Nephron (organoid): ENCODE measurements around the gene WDR44.

ENCODE experiments used
- H3K27ac Mint-ChIP-seq, 3 experiments: 2 replicates each; pipeline ENCODE4 v1.8.0; 2020; ENCODE audit warnings: mixed read lengths in 3 of 3, mild to moderate bottlenecking in 2 of 3, moderate library complexity in 1 of 3
- H3K27me3 Mint-ChIP-seq: 2 replicates; pipeline ENCODE4 v1.8.0; 2021; ENCODE audit warnings: low read depth, mild to moderate bottlenecking, moderate library complexity, mixed read lengths
- H3K36me3 Mint-ChIP-seq: 2 replicates; pipeline ENCODE4 v1.8.0; 2020; ENCODE audit warnings: low read depth, mixed read lengths
- H3K4me1 Mint-ChIP-seq: 2 replicates; pipeline ENCODE4 v1.8.0; 2020; ENCODE audit warnings: mixed read lengths
- H3K4me3 Mint-ChIP-seq, 3 experiments: 2 replicates each; pipeline ENCODE4 v1.8.0; 2020; ENCODE audit warnings: mild to moderate bottlenecking in 3 of 3, mixed read lengths in 3 of 3, moderate library complexity in 2 of 3
- H3K9me3 Mint-ChIP-seq: 2 replicates; pipeline ENCODE4 v1.8.0; 2020; ENCODE audit warnings: mixed read lengths
- CTCF ChIP-seq, 3 experiments: fragments of 200-600 bp; sonication (generic); IDR thresholded peaks; one replicate each; pipeline ENCODE4 v1.5.0; 2021; ENCODE audit warnings: antibody characterized with exemption in 3 of 3; ENCODE audit not compliant: unreplicated experiment in 3 of 3

The WDR44 gene

GRCh38 chrX:118493653-118494297 lies 147.9 kb downstream of the WDR44 start:
- Mint-ChIP-seq H3K36me3 (no peaks in the 10 kb centered on the region), H3K4me1 (peaks cover 17% of the 10 kb centered on the region), H3K9me3 (peaks cover 13% of the 10 kb centered on the region), H3K4me3 (no peak overlapping the region), H3K27me3 (no peaks in the 10 kb centered on the region), H3K27ac (no peak overlapping the region)
- TF ChIP-seq CTCF (IDR thresholded peaks at IDR 0.05; ENCODE audit: unreplicated experiment in 3 of 3): no peak

GRCh38 chrX:118495061-118495921 lies 149.4 kb downstream of the WDR44 start, which contains the start of gene DOCK11:
DOCK11 (plus strand) TSS chrX:118495815; CDS start chrX:118495972, 157 bp downstream.
- Mint-ChIP-seq H3K4me3 (peak within 1 kb of the TSS; percentile 90 to 93 (median 92)), H3K9me3 (peaks cover 7% of the 10 kb centered on the region), H3K4me1 (peaks cover 25% of the 10 kb centered on the region), H3K36me3 (no peaks in the 10 kb centered on the region), H3K27me3 (no peaks in the 10 kb centered on the region), H3K27ac (peak within 1 kb of the TSS; percentile 64 to 79 (median 67))
- TF ChIP-seq CTCF (IDR thresholded peaks at IDR 0.05; ENCODE audit: unreplicated experiment in 3 of 3): no peak

GRCh38 chrX:118495958-118496762 lies 150.3 kb downstream of the WDR44 start:
- peaks cover 2% of the 10 kb centered on the region for H3K9me3 Mint-ChIP-seq
- peak overlapping the region; percentile 50 to 79 (median 64) for H3K27ac Mint-ChIP-seq
- no peak for TF ChIP-seq CTCF (IDR thresholded peaks at IDR 0.05; ENCODE audit: unreplicated experiment in 3 of 3)
- no peaks in the 10 kb centered on the region for H3K36me3 Mint-ChIP-seq
- peak overlapping the region; percentile 90 to 93 (median 92) for H3K4me3 Mint-ChIP-seq
- no peaks in the 10 kb centered on the region for H3K27me3 Mint-ChIP-seq
- H3K4me1 Mint-ChIP-seq: peaks cover 25% of the 10 kb centered on the region

GRCh38 chrX:118496763-118497079 lies 150.8 kb downstream of the WDR44 start:
- Mint-ChIP-seq H3K9me3 (peaks cover 2% of the 10 kb centered on the region), H3K27me3 (no peaks in the 10 kb centered on the region), H3K4me1 (peaks cover 25% of the 10 kb centered on the region), H3K4me3 (peak overlapping the region; percentile 90 to 93 (median 92)), H3K36me3 (no peaks in the 10 kb centered on the region), H3K27ac (peak overlapping the region; percentile 50 to 79 (median 64))
- TF ChIP-seq CTCF (IDR thresholded peaks at IDR 0.05; ENCODE audit: unreplicated experiment in 3 of 3): no peak

- Mint-ChIP-seq H3K36me3 (no peaks in the 10 kb centered on the region), H3K9me3 (peaks cover 2% of the 10 kb centered on the region), H3K4me1 (peaks cover 30% of the 10 kb centered on the region), H3K4me3 (peak overlapping the region; percentile 90 to 93 (median 92)), H3K27ac (peak overlapping the region; percentile 50 to 79 (median 64)), H3K27me3 (no peaks in the 10 kb centered on the region)
- TF ChIP-seq CTCF (IDR thresholded peaks at IDR 0.05; ENCODE audit: unreplicated experiment in 3 of 3): no peak
Observed at GRCh38 chrX:118497180-118497818, 151.4 kb downstream of the WDR44 start.
